GM18517 (cell line): Measurements from ENCODE around the gene DDX23.

Source experiments
- ATAC-seq: cut with Tn5 transposase; IDR thresholded peaks from one replicate; pipeline ENCODE4 v1.9.1; 2021; ENCODE audit warnings: mild to moderate bottlenecking, moderate library complexity; ENCODE audit not compliant: unreplicated experiment

DDX23 gene

DNA sequence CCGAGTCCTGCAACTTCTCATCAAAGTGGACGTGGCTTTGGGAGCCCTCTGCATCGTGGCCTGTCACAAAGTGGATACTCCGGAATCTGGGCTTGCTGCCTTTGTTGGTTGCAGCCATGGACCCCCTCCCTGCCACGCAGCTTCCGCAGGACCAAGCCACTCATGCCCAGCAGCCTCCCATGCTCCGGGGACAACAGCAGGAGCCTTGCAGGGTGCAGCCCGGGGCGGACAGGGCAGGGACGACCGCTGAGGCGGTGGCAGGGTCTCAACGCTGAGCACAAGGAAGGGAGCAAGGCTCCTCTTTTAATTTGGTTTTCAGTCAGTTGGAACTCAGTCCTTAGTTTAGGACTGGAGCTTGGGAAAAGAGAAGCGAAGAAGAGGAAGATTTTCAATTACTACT lies 51.0 kb downstream of the DDX23 start:
- no peak for ATAC-seq

DNA sequence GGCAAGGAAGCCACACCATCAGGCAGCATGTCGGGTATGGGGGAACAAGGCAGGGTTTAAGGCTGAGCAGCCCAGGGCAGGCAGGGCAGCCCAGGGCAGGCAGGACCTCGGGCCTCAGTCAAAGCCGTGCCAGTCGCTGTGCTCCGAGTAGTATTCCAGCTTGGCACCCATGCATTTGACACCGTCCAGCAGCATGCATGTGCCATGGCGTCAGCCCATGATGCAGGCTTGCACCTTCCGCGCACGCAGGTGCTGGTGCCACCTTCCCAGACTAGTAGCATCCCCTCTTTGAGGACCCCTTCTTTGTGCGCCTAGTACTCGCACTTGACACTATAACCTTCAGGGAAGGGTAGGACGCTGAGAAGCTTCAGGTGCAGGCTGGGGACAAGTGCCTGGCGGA lies 51.5 kb downstream of the DDX23 start:
- ATAC-seq = no peak

DNA sequence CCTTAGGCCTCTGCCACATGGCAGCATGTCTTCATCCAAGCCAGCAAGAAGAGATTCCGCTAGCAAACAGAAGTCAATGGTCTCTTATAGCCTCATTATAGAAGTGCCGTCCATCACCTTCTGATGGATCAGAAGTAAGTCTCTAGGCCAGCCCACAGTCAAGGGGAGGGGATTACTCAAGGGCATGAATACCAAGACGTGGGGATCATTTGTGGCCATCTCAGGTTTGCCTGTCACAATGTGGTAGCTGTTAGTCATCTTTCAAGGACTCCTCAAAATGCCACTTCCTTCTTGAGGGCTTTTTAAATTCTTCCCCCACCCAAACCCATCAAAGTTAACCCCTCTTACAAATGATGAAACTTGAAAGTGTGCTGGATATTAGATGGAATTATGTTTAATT lies 55.0 kb downstream of the DDX23 start:
- no peak for ATAC-seq

DNA sequence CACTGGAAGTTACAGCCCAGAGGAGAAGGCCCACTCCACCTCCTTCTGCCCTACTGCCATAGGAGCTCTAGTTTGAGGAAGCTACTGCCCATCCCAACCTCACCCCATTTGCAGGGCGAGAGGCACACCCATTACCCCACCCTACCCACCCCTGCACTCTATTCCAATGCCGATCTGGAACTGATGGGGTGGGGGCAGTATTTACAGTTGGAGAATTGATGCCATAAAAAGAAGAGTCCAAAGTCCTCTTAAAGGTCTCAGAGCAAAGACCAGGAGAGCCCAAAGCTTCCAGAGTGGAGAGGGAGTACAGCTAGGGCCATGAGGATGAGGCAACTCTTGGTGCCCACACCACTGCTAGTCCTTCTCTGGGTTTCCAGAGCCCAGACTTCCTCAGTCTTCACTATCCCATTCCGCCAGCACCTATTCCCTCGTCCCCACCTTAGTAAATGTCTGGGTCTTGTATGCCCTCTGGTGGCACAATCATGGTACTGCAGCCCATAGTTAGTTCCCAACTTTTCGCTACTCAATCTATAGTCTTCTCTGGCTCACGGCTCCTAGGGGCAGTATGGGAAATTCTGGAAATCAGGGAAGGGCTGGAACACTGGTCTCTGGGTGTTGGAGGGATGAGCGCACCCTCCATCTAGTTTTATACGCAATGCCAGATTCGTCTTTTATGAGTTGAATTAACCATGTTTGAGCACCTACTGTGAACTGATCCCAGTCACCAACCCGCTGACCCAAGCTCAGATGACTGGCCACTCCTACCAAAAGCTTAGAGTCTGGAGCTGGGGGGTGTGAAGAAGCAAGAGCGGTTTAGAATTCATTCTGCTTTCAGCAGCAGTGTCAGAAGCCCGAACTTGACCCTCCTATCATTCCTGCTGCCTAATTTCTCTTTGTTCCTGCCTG lies 56.2 kb downstream of the DDX23 start:
- ATAC-seq = no peak

DNA sequence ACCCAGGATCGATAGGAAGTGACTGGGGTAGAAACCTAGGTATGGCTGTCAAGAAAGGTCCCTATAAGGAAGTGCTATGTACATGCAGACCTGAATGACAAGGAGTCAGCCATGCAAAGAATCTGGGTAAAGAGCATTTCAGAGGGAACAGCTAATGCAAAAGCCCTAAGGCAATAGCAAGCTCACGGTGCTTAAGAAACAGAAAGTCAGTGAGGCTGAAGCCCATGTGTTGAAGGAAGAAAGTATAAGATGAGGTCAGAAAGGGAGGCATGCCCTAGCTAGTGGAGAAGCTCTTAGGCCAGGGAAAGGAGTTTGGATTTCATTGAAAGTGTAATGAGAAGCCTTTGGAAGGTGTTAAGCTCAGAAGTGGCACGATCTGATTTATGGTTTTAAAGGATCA lies 57.1 kb downstream of the DDX23 start:
- ATAC-seq = no peak

DNA sequence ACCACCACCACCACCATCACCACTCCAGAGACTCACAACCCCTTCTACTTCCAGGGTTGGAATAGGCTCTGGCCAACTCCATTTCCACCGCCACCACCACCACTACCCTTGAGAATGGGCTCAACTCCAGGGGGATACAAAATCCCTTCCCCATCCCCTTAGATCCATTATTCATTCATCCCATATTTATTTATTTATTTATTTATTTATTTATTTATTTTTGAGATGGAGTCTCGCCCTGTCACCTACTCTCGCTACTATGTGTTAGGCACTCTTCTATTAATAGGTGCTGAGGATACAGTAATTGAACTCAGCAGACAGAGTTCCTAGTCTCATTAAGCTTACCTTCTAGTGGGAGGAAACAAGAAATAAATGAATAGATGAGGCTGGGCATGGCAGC lies 58.3 kb downstream of the DDX23 start:
- ATAC-seq = no peak

- ATAC-seq = no peak
Observed at GRCh38 chr12:48789858-48790326, 62.1 kb downstream of the DDX23 start.

GRCh38 chr12:48788854-48789775 lies 62.8 kb downstream of the DDX23 start, which contains the start of gene ADCY6:
Gene ADCY6 (minus strand): TSS chr12:48789089. CDS start chr12:48783434, 5,655 bp downstream.
- no peak for ATAC-seq

- ATAC-seq = no peak
Observed at GRCh38 chr12:48788524-48788853, 63.5 kb downstream of the DDX23 start.

GRCh38 chr12:48787791-48788523 lies 64.0 kb downstream of the DDX23 start:
- ATAC-seq = no peak

GRCh38 chr12:48786591-48787544 lies 65.1 kb downstream of the DDX23 start:
- ATAC-seq = no peak

- ATAC-seq = no peak
Observed at GRCh38 chr12:48783432-48783831, 68.5 kb downstream of the DDX23 start.

DNA sequence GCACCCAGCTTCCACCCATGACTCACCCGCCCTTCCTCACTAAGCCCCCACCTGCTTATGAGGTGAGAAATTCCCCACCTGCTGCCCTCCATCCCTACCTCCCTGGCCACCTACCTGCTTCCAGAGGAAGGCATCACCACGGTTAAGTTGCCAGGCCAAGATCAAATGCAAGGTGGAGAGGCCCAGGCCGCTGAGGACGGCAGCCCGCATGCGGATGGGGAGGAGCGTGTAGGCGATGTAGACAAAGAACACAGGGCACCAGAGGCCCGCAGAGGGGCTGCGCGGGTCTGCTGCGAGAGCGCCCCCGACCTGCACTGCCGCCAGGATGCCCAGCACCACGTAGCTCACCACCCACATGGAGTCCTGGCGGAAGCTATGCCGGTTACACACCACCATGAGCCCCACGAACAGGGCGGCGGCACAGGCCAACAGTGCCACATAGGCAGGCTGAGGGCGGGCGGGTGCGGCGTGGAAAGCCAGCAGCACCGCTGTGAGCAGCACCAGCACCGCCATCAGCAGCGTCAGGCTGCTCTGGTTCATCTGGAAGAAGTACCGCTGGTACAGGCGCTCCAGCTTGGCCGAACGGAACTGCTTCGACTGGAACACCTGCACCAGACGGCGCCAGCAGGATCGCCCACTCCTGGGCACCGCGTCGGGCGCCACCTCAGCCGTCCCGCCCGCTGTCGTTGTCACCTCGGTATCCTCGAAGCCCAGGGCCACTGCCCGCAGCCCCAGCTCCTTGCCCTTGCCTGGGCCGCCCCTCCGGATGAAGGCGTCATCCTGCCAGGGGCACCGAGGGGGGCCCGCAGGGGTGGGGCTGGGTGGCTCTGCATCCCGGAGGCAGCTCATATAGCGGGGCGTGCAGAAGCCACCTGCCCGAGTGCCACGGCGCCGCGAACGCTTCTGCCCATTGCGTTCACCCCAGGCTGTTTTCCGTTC lies 69.2 kb downstream of the DDX23 start:
- ATAC-seq = no peak

GRCh38 chr12:48781750-48782456 lies 70.1 kb downstream of the DDX23 start:
- ATAC-seq = no peak

DNA sequence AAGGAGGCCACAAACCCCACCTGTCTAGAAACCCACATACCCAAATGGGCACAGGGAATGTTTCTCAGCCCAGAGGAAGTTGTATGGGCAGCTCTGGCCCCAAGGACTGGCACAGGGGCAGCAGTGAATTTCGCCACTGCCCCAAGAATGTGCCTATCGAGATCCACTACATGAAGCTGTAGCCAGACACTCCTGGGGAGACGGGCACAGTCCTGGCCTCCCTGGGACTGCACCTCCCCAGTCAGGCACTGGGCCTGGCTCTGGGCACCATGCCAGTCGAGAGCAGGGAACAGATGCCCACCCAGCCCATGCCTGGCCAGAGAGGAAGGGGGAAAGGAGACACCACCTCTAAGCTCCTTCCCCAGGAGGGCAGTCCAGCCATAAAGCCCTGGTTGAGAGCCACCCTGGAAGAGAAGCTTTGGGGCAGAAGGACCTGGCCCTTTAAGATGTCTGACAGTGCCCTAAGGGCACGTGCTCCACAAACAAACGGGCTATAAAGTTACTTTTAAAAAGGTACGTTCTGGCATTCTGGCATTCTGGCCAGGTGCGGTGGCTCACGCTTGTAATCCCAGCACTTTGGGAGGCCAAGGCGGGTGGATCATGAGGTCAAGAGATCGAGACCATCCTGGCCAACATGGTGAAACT lies 71.5 kb downstream of the DDX23 start:
- ATAC-seq = no peak

DNA sequence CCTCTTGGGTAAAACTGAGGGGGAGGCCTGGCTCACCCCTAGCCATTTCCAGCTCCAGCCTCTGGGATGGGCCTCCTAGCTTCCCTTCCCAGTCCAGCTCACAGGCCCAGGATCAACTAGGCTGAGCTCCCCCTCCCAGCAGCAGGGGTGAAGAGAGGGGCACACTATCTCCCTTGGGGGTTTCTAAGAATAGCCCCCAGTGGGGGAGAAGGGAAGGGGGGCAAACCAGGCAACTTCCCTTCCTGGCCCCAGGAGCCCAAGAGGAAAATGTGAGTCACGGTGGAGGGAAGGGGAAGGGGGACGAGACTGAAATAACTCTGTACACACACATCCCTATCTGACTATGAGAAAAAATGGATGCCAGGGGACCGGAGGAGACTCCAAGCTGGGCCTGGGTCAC lies 72.1 kb downstream of the DDX23 start:
- ATAC-seq = no peak
